ENCODE data around the gene HMOX2.

GRCh38 chr16:4435337-4436067 is 40.7 kb upstream of the HMOX2 start:
- TF ChIP-seq CTCF (IDR thresholded peaks at IDR 0.05; ENCODE audit: borderline replicate concordance, extremely low read depth, low read length, poor library complexity, severe bottlenecking) (no peak), EZH2 (IDR thresholded peaks at IDR 0.05; ENCODE audit: borderline replicate concordance, low read depth, low read length, severe bottlenecking) (no peak)

Measured in DND-41 (cell line).